Hypothalamus (tissue), 51 donors: ENCODE results near the gene ANXA11.
"Not testable (repeated sequence)": the region's sequence is repeated elsewhere in the genome, so short reads cannot be mapped to it uniquely, and the experiment has no call there.

Source experiments
- DNase-seq, 51 donors: peaks; one replicate each; lab custom pipeline; 2025; lab: John Stamatoyannopoulos, UW

ANXA11 gene

GRCh38 chr10:80150172-80150571, 55.2 kb downstream of the ANXA11 start:
- DNase-seq: no peak

- DNase-seq: no peak
These were observed 56.2 kb downstream of the ANXA11 start for GRCh38 chr10:80149123-80149522.

GRCh38 chr10:80148166-80148805, 57.1 kb downstream of the ANXA11 start:
- DNase-seq: no peak

DNA sequence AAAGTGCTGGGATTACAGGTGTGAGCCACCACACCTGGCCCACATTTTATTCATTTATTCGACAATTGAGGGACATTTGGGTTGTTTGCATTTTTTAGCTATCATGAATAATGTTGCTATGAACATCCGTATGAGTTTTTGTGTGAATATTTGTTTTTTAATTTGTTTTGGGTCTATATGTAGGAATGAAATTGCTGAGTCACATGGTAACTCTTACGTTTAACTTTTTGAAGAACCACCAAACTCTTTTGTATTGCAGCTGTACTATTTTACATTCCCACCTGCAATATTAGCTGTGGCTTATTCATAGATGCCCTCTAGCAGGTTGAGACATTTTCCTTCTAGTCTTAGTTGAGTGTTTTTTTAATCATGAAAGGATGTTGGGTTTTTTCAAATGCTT, 58.4 kb downstream of the ANXA11 start:
- no peak for DNase-seq

DNA sequence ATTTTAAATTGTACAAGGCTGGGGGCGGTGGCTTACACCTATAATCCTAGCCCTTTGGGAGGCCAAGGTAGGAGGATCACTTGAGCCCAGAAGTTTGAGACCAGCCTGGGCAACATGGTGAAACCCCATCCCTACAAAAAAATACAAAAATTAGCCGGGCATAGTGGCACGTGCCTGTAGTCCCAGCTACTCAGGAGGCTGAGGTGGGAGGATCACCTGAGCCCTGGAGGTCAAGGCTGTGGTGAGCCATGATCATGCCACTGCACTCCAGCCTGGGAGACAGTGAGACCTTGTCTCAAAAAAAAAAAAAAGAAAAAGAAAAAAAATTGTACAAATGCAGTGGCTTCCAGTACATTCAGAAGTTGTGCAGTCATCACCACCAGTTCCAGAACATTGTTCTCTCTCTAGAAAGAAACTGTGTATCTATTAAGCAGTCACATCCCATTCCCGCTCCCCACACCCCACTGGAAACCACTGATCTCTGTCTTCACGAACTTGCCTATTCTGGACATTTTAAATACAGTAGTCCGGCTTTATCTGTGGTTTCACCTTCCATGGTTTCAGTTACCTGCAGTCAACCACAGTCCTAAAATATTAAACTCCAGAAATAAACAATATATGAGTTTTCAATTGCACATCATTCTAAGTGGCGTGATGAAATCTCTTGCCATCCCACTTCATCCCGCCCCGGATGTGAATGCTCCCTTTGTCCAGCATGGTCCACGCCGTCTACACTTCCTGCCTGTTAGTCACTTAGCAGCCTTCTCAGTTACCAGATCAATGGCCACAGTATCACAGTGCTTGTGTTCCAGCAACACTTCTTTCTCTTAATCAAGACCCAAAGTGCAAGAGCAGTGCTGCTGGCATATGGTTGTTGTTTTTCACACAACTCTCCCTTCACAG, 59.7 kb downstream of the ANXA11 start:
- peak in 1 of 51 donors; percentile 9 for DNase-seq

- DNase-seq: no peak
These were observed 60.6 kb downstream of the ANXA11 start for GRCh38 chr10:80144696-80145131.

DNA sequence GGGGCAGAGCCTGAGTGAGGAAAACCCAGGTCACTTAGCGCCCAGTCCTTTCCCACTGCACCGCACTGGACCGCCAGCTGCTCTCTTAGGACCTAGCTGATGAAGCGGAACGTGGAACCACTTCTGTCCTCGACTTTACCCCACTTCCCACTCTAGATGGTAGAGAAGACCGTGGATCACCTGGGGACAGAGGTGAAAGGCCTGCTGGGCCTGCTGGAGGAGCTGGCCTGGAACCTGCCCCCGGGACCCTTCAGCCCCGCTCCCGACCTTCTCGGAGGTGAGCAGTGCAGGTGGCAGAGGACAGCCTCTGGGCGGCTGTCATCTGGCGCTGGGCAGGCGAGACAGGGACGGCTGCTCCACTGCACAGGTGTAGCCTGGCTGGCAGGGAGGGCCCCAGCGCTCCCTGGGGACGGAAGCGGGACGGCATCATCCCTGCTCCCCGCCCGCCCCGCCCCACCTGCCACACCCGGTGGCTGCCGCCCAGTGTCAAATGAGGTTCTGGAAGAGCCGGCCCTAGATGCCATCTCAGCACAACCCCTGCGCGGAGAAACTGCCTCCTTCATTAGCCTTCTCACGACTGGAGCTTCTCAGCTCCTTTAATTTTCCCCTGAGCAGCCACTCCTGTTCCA, 61.2 kb downstream of the ANXA11 start:
- no peak for DNase-seq

- DNase-seq: no peak
These were observed 63.5 kb downstream of the ANXA11 start for GRCh38 chr10:80141696-80142460.

- DNase-seq: no peak
These were observed 65.1 kb downstream of the ANXA11 start for GRCh38 chr10:80140251-80140650.

DNA sequence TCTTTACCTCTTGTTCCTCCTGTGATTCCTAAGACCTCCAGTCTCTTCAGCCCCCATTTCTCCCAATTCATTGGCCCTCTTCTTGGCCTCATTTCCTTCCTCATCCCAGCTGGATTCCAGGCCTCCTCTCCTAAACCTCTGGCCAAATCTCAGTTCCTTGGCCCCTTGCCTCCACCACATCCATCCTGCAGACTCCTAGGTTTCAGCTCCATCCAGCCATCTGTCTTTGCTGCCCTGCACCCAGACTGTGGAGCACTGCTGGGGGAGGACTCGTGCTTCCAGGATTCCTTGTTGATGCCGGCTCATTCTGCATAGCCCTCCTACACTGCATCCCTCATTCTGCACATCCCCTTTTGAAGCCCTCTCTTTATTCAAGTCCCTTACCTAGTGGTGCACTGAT, 66.1 kb downstream of the ANXA11 start:
- DNase-seq: no peak

GRCh38 chr10:80137920-80138319, 67.4 kb downstream of the ANXA11 start:
- no peak for DNase-seq

- DNase-seq: no peak
These were observed 68.1 kb downstream of the ANXA11 start for GRCh38 chr10:80137031-80137862.

- no peak for DNase-seq
These were observed 69.2 kb downstream of the ANXA11 start for GRCh38 chr10:80136134-80136571.

DNA sequence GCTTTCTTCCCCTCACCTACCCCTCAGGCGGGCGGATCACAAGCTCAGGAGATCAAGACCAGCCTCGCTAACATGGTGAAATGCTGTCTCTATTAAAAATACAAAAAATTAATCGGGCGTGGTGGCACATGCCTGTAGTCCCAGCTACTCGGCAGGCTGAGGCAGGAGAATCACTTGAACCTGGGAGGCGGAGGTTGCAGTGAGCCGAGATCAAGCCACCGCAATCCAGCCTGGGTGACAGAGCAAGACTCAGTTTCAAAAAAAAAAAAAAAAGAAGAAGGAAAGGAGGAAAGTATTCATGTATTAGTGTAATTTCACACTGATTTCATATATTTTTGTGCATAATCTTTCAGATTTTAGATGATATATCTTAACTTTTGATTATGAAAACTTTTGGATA, 71.7 kb downstream of the ANXA11 start:
- not testable (repeated sequence) for DNase-seq

- no peak for DNase-seq
These were observed 72.1 kb downstream of the ANXA11 start for GRCh38 chr10:80133206-80133605.

GRCh38 chr10:80132299-80133139, 72.8 kb downstream of the ANXA11 start, which contains the start of gene PLAC9:
Gene PLAC9 (plus strand): TSS chr10:80132730. CDS start chr10:80132763, 33 bp downstream.
- peak in 1 of 51 donors; percentile 12 for DNase-seq

DNA sequence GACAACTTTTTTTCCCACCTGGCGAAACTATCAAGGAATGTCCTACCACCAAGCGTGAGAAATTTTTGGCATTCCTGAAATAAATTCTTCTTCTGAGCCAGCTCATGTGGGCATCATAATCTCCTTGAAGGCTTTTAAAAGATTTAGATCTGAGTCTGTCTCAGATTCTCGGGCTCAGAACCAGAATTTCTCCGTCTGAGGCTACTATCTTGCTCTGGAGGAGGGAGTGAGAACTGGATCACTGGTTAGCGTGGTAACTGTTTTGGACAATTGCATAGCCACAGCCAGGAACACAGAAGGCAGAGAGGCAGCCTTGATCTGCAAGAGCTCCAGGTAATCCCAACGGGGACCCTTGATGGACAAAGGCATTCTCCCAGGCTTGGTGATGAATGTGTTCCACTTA, 73.8 kb downstream of the ANXA11 start:
- no peak for DNase-seq

- DNase-seq: no peak
These were observed 78.5 kb downstream of the ANXA11 start for GRCh38 chr10:80126876-80127275.

DNA sequence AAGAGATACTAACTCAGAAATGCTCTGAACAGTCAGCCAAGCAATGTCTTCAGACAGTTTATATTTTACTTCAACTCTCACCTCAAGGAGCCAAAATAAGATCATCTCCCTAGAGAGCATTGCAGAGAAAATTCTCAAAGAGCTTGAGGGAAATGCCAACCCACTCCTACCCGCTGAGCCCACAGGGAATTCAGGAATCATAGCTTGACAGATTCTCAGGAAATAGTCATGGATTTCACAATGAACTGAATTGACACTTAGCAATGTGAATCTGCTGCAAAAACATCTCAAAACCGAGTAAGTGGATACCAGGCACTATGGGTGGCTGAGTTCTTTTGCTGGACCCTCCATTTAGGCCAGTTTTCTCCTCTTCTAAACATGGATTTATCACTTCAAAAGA, 82.6 kb downstream of the ANXA11 start:
- DNase-seq: no peak
